GM20000 (cell line): ENCODE results near the gene ORMDL3.

Experiments
- DNase-seq: peaks from one replicate; pipeline ENCODE4 v3.0.0; 2012; ENCODE audit warnings: low spot score
- CTCF ChIP-seq: IDR thresholded peaks from 2 replicates; pipeline ENCODE4 v1.5.1; 2012; ENCODE audit warnings: mild to moderate bottlenecking, control low read depth; ENCODE audit errors: extremely low read depth, missing control alignments

ORMDL3 gene

GRCh38 chr17:39969375-39969774 is 42.0 kb upstream of the ORMDL3 start:
- DNase-seq, result no peak
- TF ChIP-seq CTCF, result no peak

- no peak for DNase-seq
These were observed 41.4 kb upstream of the ORMDL3 start for GRCh38 chr17:39968761-39969160.

GRCh38 chr17:39966771-39967170 is 39.4 kb upstream of the ORMDL3 start:
- no peak for DNase-seq
- TF ChIP-seq CTCF, result no peak

More at GRCh38 chr17:39968761-39969160, 41.4 kb upstream of the ORMDL3 start:
- TF ChIP-seq CTCF, result no peak

GRCh38 chr17:39965017-39965699 is 37.8 kb upstream of the ORMDL3 start:
- TF ChIP-seq CTCF, result no peak
- DNase-seq, result no peak

- TF ChIP-seq CTCF, result no peak
- DNase-seq, result no peak
These were observed 36.4 kb upstream of the ORMDL3 start for GRCh38 chr17:39963829-39964228.

- no peak for TF ChIP-seq CTCF
- DNase-seq, result no peak
These were observed 35.3 kb upstream of the ORMDL3 start, which contains the start of gene GSDMA for GRCh38 chr17:39962642-39963220. GSDMA (plus strand) TSS chr17:39963004; CDS start chr17:39965688, 2,684 bp downstream.

GRCh38 chr17:39960524-39961041 is 33.2 kb upstream of the ORMDL3 start:
- TF ChIP-seq CTCF, result no peak
- no peak for DNase-seq
